Aorta (tissue), 5 donors: ENCODE results near the gene AP3B2. TPM values are rescaled to one million over a fixed set of nuclear protein-coding genes. Genes with fewer than 3 reads are reported as not detected.
A peak's percentile ranks its signal among the peaks of the same experiment; 100 is the strongest.

Source experiments
- ATAC-seq: fragments of 200-7000 bp; cut with Tn5 transposase; one replicate; pipeline ENCODE4 v1.9.1; 2022; ENCODE audit warnings: moderate library complexity; ENCODE audit not compliant: low FRiP score
- DNase-seq, 2 donors: peaks; one replicate each; pipeline ENCODE4 v3.0.0-alpha.2; 2020
- H3K27ac ChIP-seq, 2 donors: one replicate each; pipeline ENCODE4 v1.5.1; 2013; ENCODE audit warnings: low read length in 2 of 2, mild to moderate bottlenecking in 2 of 2, moderate library complexity in 2 of 2, control low read depth in 1 of 2, inconsistent platforms in 1 of 2, low read depth in 1 of 2
- H3K27me3 ChIP-seq, 2 donors: one replicate each; pipeline ENCODE4 v1.6.1; 2013; ENCODE audit warnings: control low read depth in 1 of 2, low read length in 1 of 2, mild to moderate bottlenecking in 1 of 2, moderate library complexity in 1 of 2; ENCODE audit not compliant: insufficient read depth in 2 of 2, control insufficient read depth in 1 of 2
- H3K36me3 ChIP-seq, 2 donors: one replicate each; pipeline ENCODE4 v1.6.1; 2013; ENCODE audit warnings: control low read depth in 1 of 2, low read length in 1 of 2, mild to moderate bottlenecking in 1 of 2; ENCODE audit not compliant: insufficient read depth in 2 of 2, control insufficient read depth in 1 of 2
- H3K4me1 ChIP-seq, 2 donors: one replicate each; pipeline ENCODE4 v1.6.1; 2013; ENCODE audit warnings: low read length in 2 of 2, control low read depth in 1 of 2, mild to moderate bottlenecking in 1 of 2, moderate library complexity in 1 of 2; ENCODE audit not compliant: insufficient read depth in 2 of 2, control insufficient read depth in 1 of 2
- H3K4me3 ChIP-seq, 2 donors: one replicate each; pipeline ENCODE4 v1.5.1; 2013; ENCODE audit warnings: low read length in 2 of 2, control low read depth in 1 of 2, mild to moderate bottlenecking in 1 of 2
- H3K9me3 ChIP-seq: one replicate; pipeline ENCODE4 v1.6.1; 2013; ENCODE audit warnings: mild to moderate bottlenecking, low read length; ENCODE audit not compliant: control insufficient read depth
- WGBS, 2 donors: extraction: QIAGEN DNeasy Blood & Tissue Kit; methylation state at CpG; one replicate each; pipeline ENCODE4 v1.1.7; 2013; 5-methylcytosine and 5-hydroxymethylcytosine counted together
- intact Hi-C, 2 donors: fragments of 100-400 bp; cut with DNase I; formaldehyde crosslinking; loops; one replicate each; pipeline versions ENCODE4 v1.14.2 to v1.15.0; 2022
- polyA plus RNA-seq, 2 donors: library from polyadenylated mRNA; stranded (reverse); fragments of 200-250 nt; gene quantifications; one replicate each; pipeline ENCODE4 v1.2.3, GENCODE V29; 2013
- total RNA-seq, 2 donors: library from RNA; stranded (reverse); fragmentation: NEBNext Ultra II Directional; extraction: Animal tissue kit (Norgen Biotek cat#: 25700); gene quantifications; one replicate each; pipeline ENCODE4 v1.2.1, GENCODE V29; 2021
- donor health status: healthy with polysubstance abuse.
- donor health status: Bipolar disorder and iron deficiency.
- donor health status: DM: no; HTN: no; CAD: no.
- donor health status: DM: no; HTN: no; CAD: no.
- donor health status: DM: yes; HTN: yes; CAD: no.

AP3B2 gene
- total and polyA plus RNA-seq, 4 donors = 0.16 to 1.6 (median 0.42) TPM; not detected in 1

DNA sequence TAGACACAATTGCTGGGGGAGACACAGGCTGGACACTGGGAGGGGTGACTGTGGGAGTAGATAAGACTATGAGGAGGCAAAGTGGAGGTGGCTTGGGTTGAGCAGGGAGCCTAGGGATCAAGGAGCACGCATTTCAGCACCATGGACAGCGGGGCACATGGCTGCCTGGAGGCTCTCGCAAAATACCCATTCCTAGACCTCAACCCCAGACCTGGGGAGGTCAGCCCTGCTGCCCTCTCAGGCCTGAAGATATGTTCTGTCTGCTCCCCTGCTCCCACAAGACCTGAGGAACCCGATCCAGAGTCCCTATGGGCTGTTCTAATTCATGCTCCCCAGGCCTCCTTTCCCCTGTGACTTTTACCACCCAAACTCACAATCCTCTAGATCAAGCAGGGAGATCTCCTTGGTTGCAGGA lies 46.5 kb downstream of the AP3B2 start:
- H3K27me3 ChIP-seq = no peaks in the 10 kb centered on the region
- no peak overlapping the region for H3K27ac ChIP-seq
- H3K9me3 ChIP-seq = no peaks in the 10 kb centered on the region
- no peak overlapping the region for H3K4me3 ChIP-seq
- no peaks in the 10 kb centered on the region for H3K36me3 ChIP-seq
- intact Hi-C loops = loop anchor here in 1 of 2 donors (5.0 kb wide), 1 partner anchor 44 kb away; the partner anchor contains the start of gene AP3B2
- DNase-seq (peak in 1 of 2 donors; percentile 56), ATAC-seq (no peak)
- H3K4me1 ChIP-seq = no peaks in the 10 kb centered on the region
- 6 to 10% methylated on average over 4 of the region's 4 CpGs for WGBS, 2 donors

GRCh38 chr15:82662641-82663040 lies 47.0 kb downstream of the AP3B2 start:
- no peaks in the 10 kb centered on the region for H3K9me3 ChIP-seq
- H3K4me1 ChIP-seq = no peaks in the 10 kb centered on the region
- no peaks in the 10 kb centered on the region for H3K27me3 ChIP-seq
- intact Hi-C loops = loop anchor here in 1 of 2 donors (5.0 kb wide), 1 partner anchor 45 kb away; the partner anchor contains the start of gene AP3B2
- ATAC-seq (no peak), DNase-seq (no peak)
- H3K4me3 ChIP-seq = no peak overlapping the region
- no peak overlapping the region for H3K27ac ChIP-seq
- WGBS, 2 donors = 79 to 81% methylated on average over 9 of the region's 9 CpGs
- no peaks in the 10 kb centered on the region for H3K36me3 ChIP-seq

DNA sequence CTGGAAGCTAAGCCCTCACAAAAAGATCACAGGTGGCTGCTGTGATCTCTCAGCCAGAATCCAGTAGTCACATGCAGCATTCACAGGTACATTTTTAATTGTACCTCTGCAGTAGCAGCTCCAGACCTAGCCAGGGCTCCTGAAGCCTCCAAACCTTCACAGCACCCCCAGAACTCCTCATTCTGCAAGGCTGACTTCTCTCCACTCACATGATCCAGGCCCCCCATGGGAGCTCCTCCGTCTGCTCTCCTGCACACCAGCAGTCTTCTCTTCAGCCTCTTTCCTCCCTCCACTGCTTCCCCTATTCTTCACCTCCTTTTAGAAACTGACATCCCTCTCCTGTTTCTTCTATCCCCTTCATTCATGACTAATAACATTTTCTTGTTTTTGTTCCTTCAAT lies 49.3 kb downstream of the AP3B2 start:
- Histone ChIP-seq H3K4me3 (no peak overlapping the region), H3K4me1 (no peaks in the 10 kb centered on the region), H3K27me3 (no peaks in the 10 kb centered on the region), H3K36me3 (no peaks in the 10 kb centered on the region), H3K9me3 (no peaks in the 10 kb centered on the region), H3K27ac (no peak overlapping the region)
- ATAC-seq = no peak
- no peak for DNase-seq
- intact Hi-C loops = loop anchor here in 1 of 2 donors (5.0 kb wide), 1 partner anchor 47 kb away; the partner anchor contains the start of gene AP3B2
- 42 to 50% methylated on average over 1 of the region's 1 CpG for WGBS, 2 donors

- Histone ChIP-seq H3K4me1 (no peaks in the 10 kb centered on the region), H3K9me3 (no peaks in the 10 kb centered on the region), H3K27me3 (no peaks in the 10 kb centered on the region), H3K36me3 (no peaks in the 10 kb centered on the region), H3K27ac (no peak overlapping the region), H3K4me3 (no peak overlapping the region)
- intact Hi-C loops = no loop called here
- DNase-seq (no peak), ATAC-seq (no peak)
- WGBS, 2 donors = 57 to 60% methylated on average over 7 of the region's 7 CpGs
Observed at GRCh38 chr15:82656641-82657266, 52.9 kb downstream of the AP3B2 start.

DNA sequence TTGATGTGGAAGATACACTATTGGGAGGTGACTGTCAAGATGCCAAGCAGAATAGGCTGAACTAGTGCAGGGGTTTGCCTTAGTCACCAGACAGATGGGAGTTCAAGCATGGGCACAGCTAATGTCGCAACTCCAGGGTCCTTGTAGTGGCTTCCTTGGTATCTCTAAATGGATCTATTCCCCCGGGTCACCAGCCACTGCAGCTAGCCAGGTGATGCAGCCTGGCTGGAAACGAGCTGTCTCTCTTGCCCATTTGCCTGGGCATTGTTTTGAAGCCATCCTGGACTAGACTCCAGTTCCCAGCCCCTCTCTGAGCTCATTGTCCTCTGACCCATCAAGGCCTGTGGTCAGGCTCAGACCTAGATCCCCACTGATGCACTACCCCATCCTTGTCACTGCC lies 54.1 kb downstream of the AP3B2 start:
- ATAC-seq = no peak

DNA sequence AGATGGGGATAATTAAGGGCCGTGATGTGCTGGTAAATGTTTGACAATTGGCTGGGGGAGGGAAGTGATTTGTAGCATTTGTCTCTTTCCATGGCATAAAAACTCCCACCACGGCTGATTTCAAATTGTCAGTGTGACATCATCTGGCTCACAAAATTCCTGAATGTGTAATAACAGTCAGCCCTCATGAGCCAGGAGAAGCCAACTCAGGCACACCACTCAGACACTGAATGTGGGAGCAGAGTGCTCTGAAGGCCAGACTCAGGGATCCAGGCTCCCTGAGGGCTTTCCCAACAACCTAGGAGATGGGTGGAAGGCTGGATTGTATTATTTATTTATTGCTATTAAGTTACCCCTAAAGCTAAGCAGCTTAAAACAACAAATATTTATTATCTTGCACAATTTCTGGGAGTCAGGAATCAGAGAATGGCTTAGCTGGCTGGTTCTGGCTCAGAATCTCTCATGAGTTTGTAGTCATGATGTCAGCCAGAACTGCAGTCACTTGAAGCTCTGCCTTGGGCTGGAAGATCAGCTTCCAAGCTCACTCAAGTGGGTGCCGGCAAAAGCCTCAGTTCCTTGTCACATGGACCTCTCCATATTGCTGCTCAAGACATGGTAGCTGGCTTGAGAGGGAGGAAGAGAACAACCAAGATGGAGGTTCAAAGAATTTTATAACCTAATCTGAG lies 56.0 kb downstream of the AP3B2 start:
- H3K4me3 ChIP-seq = no peak overlapping the region
- H3K27me3 ChIP-seq = no peaks in the 10 kb centered on the region
- H3K9me3 ChIP-seq = no peaks in the 10 kb centered on the region
- 61% methylated on average over 3 of the region's 3 CpGs for WGBS, 2 donors
- DNase-seq (no peak), ATAC-seq (no peak)
- intact Hi-C loops = no loop called here
- no peaks in the 10 kb centered on the region for H3K4me1 ChIP-seq
- no peak overlapping the region for H3K27ac ChIP-seq
- H3K36me3 ChIP-seq = no peaks in the 10 kb centered on the region

More for the DNA sequence above, 54.1 kb downstream of the AP3B2 start:
- 74 to 75% methylated on average over 3 of the region's 3 CpGs for WGBS, 2 donors
- Histone ChIP-seq H3K4me1 (no peaks in the 10 kb centered on the region), H3K27me3 (no peaks in the 10 kb centered on the region), H3K9me3 (no peaks in the 10 kb centered on the region), H3K27ac (no peak overlapping the region), H3K36me3 (no peaks in the 10 kb centered on the region), H3K4me3 (no peak overlapping the region)
- intact Hi-C loops = no loop called here
- no peak for DNase-seq

GRCh38 chr15:82651708-82652107 lies 58.0 kb downstream of the AP3B2 start:
- Histone ChIP-seq H3K4me3 (no peak overlapping the region), H3K36me3 (no peaks in the 10 kb centered on the region), H3K4me1 (no peaks in the 10 kb centered on the region), H3K27ac (no peak overlapping the region), H3K27me3 (no peaks in the 10 kb centered on the region), H3K9me3 (no peaks in the 10 kb centered on the region)
- ATAC-seq (no peak), DNase-seq (no peak)
- intact Hi-C loops = no loop called here
- 87 to 94% methylated on average over 2 of the region's 2 CpGs for WGBS, 2 donors

DNA sequence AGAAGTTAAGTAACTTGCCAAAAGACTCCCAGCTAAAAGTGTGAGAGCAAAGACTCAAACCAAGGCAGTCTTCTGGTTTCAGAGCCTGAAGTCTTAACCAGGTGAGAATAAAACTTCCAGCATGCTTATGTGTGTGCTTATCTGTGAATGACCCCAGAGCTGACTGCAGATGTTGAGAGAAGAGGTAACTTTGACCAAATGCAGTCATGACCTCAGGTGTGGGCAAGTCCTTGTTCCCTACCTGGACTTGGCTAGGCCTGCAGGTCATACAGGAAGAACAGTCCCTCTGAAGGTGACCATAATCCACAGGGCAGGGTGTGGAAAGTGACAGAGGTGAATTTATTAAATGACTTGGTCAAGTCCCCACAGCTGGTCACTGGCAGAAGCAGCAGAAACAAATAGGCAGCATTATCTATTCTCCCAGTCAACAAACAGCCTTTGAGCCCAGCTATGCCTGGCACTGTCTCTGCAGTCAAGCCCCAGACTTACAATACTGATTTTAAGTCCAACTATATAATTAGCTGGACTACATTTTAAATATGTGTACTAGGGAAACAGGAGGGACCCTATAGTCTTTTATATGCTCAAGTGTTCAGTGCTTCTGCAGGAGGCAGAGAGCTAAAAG lies 59.5 kb downstream of the AP3B2 start:
- H3K27ac ChIP-seq = no peak overlapping the region
- DNase-seq = no peak
- intact Hi-C loops = no loop called here
- no peaks in the 10 kb centered on the region for H3K9me3 ChIP-seq
- H3K27me3 ChIP-seq = no peaks in the 10 kb centered on the region
- no peak for ATAC-seq
- no peaks in the 10 kb centered on the region for H3K36me3 ChIP-seq
- H3K4me1 ChIP-seq = no peaks in the 10 kb centered on the region
- no peak overlapping the region for H3K4me3 ChIP-seq
